B cell (primary cell): Measurements from ENCODE around the gene NR1H3. TPM values are rescaled to one million over a fixed set of nuclear protein-coding genes. Genes with fewer than 3 reads are reported as not detected.

Source experiments
- ATAC-seq: fragments of 200-7000 bp; cut with Tn5 transposase; one replicate; pipeline ENCODE4 v1.10.0; 2021; ENCODE audit warnings: low read depth, mild to moderate bottlenecking, moderate number of reproducible peaks, moderate library complexity
- CTCF ChIA-PET: fragments of 350-600 bp; sonication (Branson Sonifier 250); formaldehyde crosslinking; loops from one replicate; lab custom pipeline; 2021; ENCODE audit warnings: antibody characterized with exemption, inconsistent platforms; lab: Charles Lee
- POLR2A ChIA-PET: fragments of 350-600 bp; sonication (Branson Sonifier 250); formaldehyde crosslinking; loops from one replicate; lab custom pipeline; 2021; ENCODE audit warnings: antibody characterized with exemption; lab: Charles Lee
- DNase-seq: peaks from one replicate; pipeline ENCODE4 v3.0.0; 2013
- H2AFZ ChIP-seq: 2 replicates; pipeline ENCODE4 v1.6.1; 2012; ENCODE audit warnings: mild to moderate bottlenecking, low read depth, low read length; ENCODE audit not compliant: insufficient read depth, poor library complexity, severe bottlenecking
- H3K27ac ChIP-seq, 2 donors: 1 replicate in 1 of 2; 2 replicates in 1 of 2; pipeline ENCODE4 v1.5.1; 2012 to 2013; ENCODE audit warnings: low read length in 2 of 2, mild to moderate bottlenecking in 2 of 2, moderate library complexity in 1 of 2
- H3K27me3 ChIP-seq, 4 experiments: fragments of 200-600 bp in 1 of 4; sonication (generic) in 1 of 4; replicated peaks in 1 of 4; 1 replicate in 2 of 4; 2 replicates in 2 of 4; pipeline versions ENCODE4 v1.6.1 to v1.7.0; 2013 to 2016; ENCODE audit warnings: low read length in 3 of 4, mild to moderate bottlenecking in 2 of 4, mixed read lengths in 1 of 4, moderate library complexity in 1 of 4; ENCODE audit not compliant: insufficient read depth in 4 of 4, control insufficient read depth in 3 of 4; ENCODE audit errors: control extremely low read depth in 1 of 4
- H3K36me3 ChIP-seq, 2 experiments: replicated peaks in 1 of 2; 1 replicate in 1 of 2; 2 replicates in 1 of 2; pipeline versions ENCODE4 v1.6.1 to v1.7.1; 2013; ENCODE audit warnings: low read length in 1 of 2; ENCODE audit not compliant: insufficient read depth in 2 of 2, control insufficient read depth in 1 of 2; ENCODE audit errors: control extremely low read depth in 1 of 2, extremely low read depth in 1 of 2
- H3K4me1 ChIP-seq, 2 donors: fragments of 200-600 bp in 1 of 2; sonication (generic) in 1 of 2; 1 replicate in 1 of 2; 2 replicates in 1 of 2; pipeline versions ENCODE4 v1.5.1 to v1.6.1; 2013 to 2017; ENCODE audit warnings: low read length in 2 of 2; ENCODE audit not compliant: control insufficient read depth in 2 of 2, insufficient read depth in 2 of 2
- H3K4me2 ChIP-seq: replicated peaks from 2 replicates; pipeline ENCODE3; 2012; ENCODE audit warnings: mild to moderate bottlenecking, low read depth, low read length; ENCODE audit not compliant: poor library complexity, severe bottlenecking
- H3K4me3 ChIP-seq, 5 experiments: fragments of 200-600 bp in 1 of 5; sonication (generic) in 1 of 5; 1 replicate in 3 of 5; 2 replicates in 2 of 5; pipeline versions ENCODE4 v1.5.1 to v1.7.0; 2011 to 2016; ENCODE audit warnings: low read length in 4 of 5, mild to moderate bottlenecking in 4 of 5, low read depth in 2 of 5, control low read depth in 1 of 5, moderate library complexity in 1 of 5; ENCODE audit not compliant: insufficient read depth in 1 of 5; ENCODE audit errors: control extremely low read depth in 1 of 5, extremely low read depth in 1 of 5
- H3K79me2 ChIP-seq: fragments of 200-600 bp; sonication (generic); one replicate; pipeline ENCODE4 v1.6.0; 2016; ENCODE audit warnings: low read length; ENCODE audit not compliant: control insufficient read depth, insufficient read depth
- H3K9ac ChIP-seq: fragments of 200-600 bp; sonication (generic); 2 replicates; pipeline ENCODE4 v1.6.1; 2017; ENCODE audit warnings: mild to moderate bottlenecking, low read length, moderate library complexity
- H3K9me3 ChIP-seq, 3 donors: one replicate each; pipeline versions ENCODE4 v1.6.1 to v1.7.1; 2013; ENCODE audit warnings: low read length in 2 of 3; ENCODE audit not compliant: control insufficient read depth in 2 of 3, insufficient read depth in 1 of 3; ENCODE audit errors: control extremely low read depth in 1 of 3
- H4K20me1 ChIP-seq: 2 replicates; pipeline ENCODE4 v1.6.0; 2012; ENCODE audit warnings: mild to moderate bottlenecking, low read length; ENCODE audit not compliant: insufficient read depth, control insufficient read depth, poor library complexity, severe bottlenecking
- H3K27ac Mint-ChIP-seq: one replicate; pipeline ENCODE4 v1.8.0; 2021; ENCODE audit warnings: mixed read lengths
- H3K27me3 Mint-ChIP-seq: one replicate; pipeline ENCODE4 v1.8.0; 2021; ENCODE audit warnings: mixed read lengths
- H3K4me1 Mint-ChIP-seq: one replicate; pipeline ENCODE4 v1.8.0; 2021; ENCODE audit warnings: mixed read lengths
- H3K4me3 Mint-ChIP-seq: one replicate; pipeline ENCODE4 v1.8.0; 2021; ENCODE audit warnings: mixed read lengths
- H3K9me3 Mint-ChIP-seq: one replicate; pipeline ENCODE4 v1.8.0; 2022; ENCODE audit warnings: mixed read lengths; ENCODE audit not compliant: insufficient read depth
- EZH2 ChIP-seq: IDR thresholded peaks from 2 replicates; pipeline ENCODE4 v1.6.1; 2012; ENCODE audit warnings: borderline replicate concordance, low read depth, mild to moderate bottlenecking, moderate library complexity, low read length; ENCODE audit not compliant: insufficient read depth, poor library complexity, severe bottlenecking
- WGBS: methylation state at CpG from one replicate; pipeline ENCODE4 v1.1.5; 2013; ENCODE audit warnings: missing lambda C conversion rate; ENCODE audit not compliant: insufficient coverage; 5-methylcytosine and 5-hydroxymethylcytosine counted together
- intact Hi-C: fragments of 100-400 bp; cut with micrococcal nuclease; formaldehyde crosslinking; loops from one replicate; pipeline ENCODE4 v1.10.0; 2022
- polyA plus RNA-seq: library from polyadenylated mRNA; depleted of rRNA; stranded (reverse); fragments of >200 nt; gene quantifications from 2 replicates; pipeline ENCODE4 v1.2.3, GENCODE V29; 2012
- total RNA-seq, 2 donors: library from RNA; stranded (reverse); fragments of 120-200 nt in 1 of 2; gene quantifications; 1 replicate in 1 of 2; 2 replicates in 1 of 2; pipeline versions ENCODE4 v1.2.3 to v1.2.4, GENCODE V29; 2013 to 2022
- TF ChIP-seq, protein P1 (sequence below): fragments of 200-600 bp; IDR thresholded peaks from one replicate; pipeline ENCODE4 v1.8.0; 2022; ENCODE audit warnings: antibody characterized with exemption, mild to moderate bottlenecking

NR1H3 gene
- total and polyA plus RNA-seq, 2 donors (not counting 1 experiment from before 2014, with no cell fraction given): 8.4 to 9.6 TPM

DNA sequence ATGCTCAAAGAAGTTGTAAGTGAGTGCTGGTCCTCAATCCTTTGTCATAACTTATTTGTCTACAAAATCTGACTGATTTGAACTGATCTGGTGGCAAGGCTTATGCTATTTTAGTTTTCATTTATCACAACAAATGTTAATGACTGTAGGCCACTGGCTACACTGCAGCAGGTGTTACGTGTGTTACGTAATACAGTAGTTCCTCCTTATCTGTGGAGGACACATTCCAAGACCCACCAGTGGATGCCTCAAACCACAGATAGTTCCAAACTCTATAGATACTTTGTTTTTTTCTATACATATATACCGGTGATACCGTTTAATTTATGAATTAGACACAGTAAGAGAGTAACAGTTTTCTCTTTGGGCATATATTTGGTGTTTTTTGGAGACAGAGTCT lies 19.1 kb downstream of the NR1H3 start:
- H3K9me3 Mint-ChIP-seq: no peaks in the 10 kb centered on the region
- Histone ChIP-seq H3K79me2 (peaks cover 65% of the 10 kb centered on the region), H3K27me3 (no peaks in the 10 kb centered on the region), H2AFZ (no peak overlapping the region), H3K4me1 (peaks cover 12 to 13% of the 10 kb centered on the region in 2 donors), H3K9me3 (no peaks in the 10 kb centered on the region), H3K4me3 (no peak overlapping the region), H3K27ac (no peak overlapping the region), H3K4me2 (no peak overlapping the region), H3K36me3 (peaks cover 18 to 75% of the 10 kb centered on the region in 2 experiments), H4K20me1 (peaks cover 44% of the 10 kb centered on the region), H3K9ac (no peak overlapping the region)
- DNase-seq: no peak
- ATAC-seq: no peak
- no peak overlapping the region for H3K27ac Mint-ChIP-seq
- WGBS: no CpG with 5 or more reads among the region's 4 CpGs
- intact Hi-C loops: no loop called here
- H3K4me1 Mint-ChIP-seq: peaks cover 18% of the 10 kb centered on the region
- TF ChIP-seq EZH2: no peak
- TF ChIP-seq, protein P1, sequence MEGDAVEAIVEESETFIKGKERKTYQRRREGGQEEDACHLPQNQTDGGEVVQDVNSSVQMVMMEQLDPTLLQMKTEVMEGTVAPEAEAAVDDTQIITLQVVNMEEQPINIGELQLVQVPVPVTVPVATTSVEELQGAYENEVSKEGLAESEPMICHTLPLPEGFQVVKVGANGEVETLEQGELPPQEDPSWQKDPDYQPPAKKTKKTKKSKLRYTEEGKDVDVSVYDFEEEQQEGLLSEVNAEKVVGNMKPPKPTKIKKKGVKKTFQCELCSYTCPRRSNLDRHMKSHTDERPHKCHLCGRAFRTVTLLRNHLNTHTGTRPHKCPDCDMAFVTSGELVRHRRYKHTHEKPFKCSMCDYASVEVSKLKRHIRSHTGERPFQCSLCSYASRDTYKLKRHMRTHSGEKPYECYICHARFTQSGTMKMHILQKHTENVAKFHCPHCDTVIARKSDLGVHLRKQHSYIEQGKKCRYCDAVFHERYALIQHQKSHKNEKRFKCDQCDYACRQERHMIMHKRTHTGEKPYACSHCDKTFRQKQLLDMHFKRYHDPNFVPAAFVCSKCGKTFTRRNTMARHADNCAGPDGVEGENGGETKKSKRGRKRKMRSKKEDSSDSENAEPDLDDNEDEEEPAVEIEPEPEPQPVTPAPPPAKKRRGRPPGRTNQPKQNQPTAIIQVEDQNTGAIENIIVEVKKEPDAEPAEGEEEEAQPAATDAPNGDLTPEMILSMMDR: no peak
- POLR2A ChIA-PET: no interaction called here
- CTCF ChIA-PET: no interaction called here
- no peak overlapping the region for H3K4me3 Mint-ChIP-seq
- no peaks in the 10 kb centered on the region for H3K27me3 Mint-ChIP-seq

DNA sequence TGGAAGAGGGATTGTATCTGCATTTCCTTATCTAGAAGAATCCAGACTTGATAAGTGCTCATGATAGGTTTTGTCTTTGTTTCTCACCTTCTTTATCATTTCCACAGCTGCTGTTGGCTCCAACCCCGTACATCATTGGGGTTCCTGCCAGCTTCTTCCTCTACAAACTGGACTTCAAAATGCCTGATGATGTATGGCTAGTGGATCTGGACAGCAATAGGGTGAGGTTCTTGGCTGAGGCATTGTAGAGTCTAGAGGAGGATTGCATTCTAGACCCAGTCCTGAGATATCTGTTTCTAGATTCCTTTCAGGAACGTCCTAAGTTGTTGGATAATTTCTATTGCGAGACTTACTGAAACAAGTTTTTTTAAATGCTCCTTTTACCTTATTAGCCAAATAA lies 20.3 kb downstream of the NR1H3 start:
- no peaks in the 10 kb centered on the region for H3K27me3 Mint-ChIP-seq
- POLR2A ChIA-PET: interaction anchor here (0.6 kb wide), 1 partner anchor 298 kb away, joined by 4 read pairs; no protein-coding TSS in a partner anchor
- Histone ChIP-seq H4K20me1 (peaks cover 32% of the 10 kb centered on the region), H3K27ac (no peak overlapping the region), H3K79me2 (peaks cover 56% of the 10 kb centered on the region), H3K4me3 (no peak overlapping the region), H2AFZ (no peak overlapping the region), H3K4me2 (no peak overlapping the region), H3K4me1 (peaks cover under 1 to 1% of the 10 kb centered on the region in 2 donors), H3K36me3 (peaks cover 18 to 84% of the 10 kb centered on the region in 2 experiments), H3K27me3 (no peaks in the 10 kb centered on the region), H3K9ac (no peak overlapping the region), H3K9me3 (no peaks in the 10 kb centered on the region)
- intact Hi-C loops: no loop called here
- H3K4me1 Mint-ChIP-seq: peaks cover 6% of the 10 kb centered on the region
- no peak for ATAC-seq
- no peak for TF ChIP-seq EZH2
- TF ChIP-seq, protein P1: no peak
- H3K9me3 Mint-ChIP-seq: no peaks in the 10 kb centered on the region
- DNase-seq: no peak
- no peak overlapping the region for H3K4me3 Mint-ChIP-seq
- no peak overlapping the region for H3K27ac Mint-ChIP-seq
- WGBS: no CpG with 5 or more reads among the region's 3 CpGs
- CTCF ChIA-PET: no interaction called here
